Skeletal muscle cell (primary cell): ENCODE results near the gene MERTK.
A peak's percentile ranks its signal among the peaks of the same experiment; 100 is the strongest.
"Not testable (repeated sequence)": the region's sequence is repeated elsewhere in the genome, so short reads cannot be mapped to it uniquely, and the experiment has no call there.

Experiments
- DNase-seq: peaks from one replicate; pipeline ENCODE4 v3.0.0-alpha.2; 2010; ENCODE audit warnings: low read depth
- H3K4me3 ChIP-seq: 2 replicates; pipeline ENCODE4 v1.5.1; 2011; ENCODE audit warnings: low read depth, mild to moderate bottlenecking, control low read depth, low read length, moderate library complexity

MERTK gene

GRCh38 chr2:112026509-112026908 is 128.1 kb downstream of the MERTK start:
- no peak for DNase-seq
- H3K4me3 ChIP-seq = no peak overlapping the region

DNA sequence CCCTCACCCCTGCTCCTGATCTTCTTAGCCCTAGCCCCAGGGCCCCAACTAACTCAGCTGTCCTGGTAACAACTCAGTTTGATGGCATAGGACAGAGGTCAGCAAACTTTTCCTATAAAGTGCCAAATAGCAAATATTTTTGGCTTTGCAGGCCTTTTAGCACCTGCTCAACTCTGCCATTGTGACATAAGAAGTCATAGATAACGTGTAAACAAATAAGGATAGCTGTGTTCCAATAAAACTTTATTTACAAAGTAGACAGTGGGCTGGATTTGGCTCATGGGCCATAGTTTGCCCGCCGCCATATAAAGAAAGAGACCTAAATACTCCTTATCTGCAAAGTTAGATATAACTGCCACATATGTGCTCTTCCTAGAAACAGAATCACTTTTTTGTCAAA is 129.4 kb downstream of the MERTK start:
- DNase-seq = no peak
- no peak overlapping the region for H3K4me3 ChIP-seq

DNA sequence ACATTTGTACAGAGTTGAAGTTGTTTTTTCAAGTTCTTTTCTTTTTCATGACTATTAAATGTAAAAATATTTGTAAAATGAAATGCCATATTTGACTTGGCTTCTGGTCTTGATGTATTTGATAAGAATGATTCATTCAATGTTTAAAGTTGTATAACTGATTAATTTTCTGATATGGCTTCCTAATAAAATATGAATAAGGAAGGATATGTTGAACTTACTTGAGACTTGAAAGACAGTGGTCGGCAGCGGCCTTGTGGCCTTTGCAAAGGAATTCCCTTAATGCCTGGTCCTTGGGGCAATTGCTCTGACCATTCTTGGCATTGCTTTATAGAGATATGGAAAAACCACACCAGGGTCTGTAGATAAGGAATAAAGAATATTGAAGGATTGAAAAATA is 130.8 kb downstream of the MERTK start:
- no peak overlapping the region for H3K4me3 ChIP-seq
- DNase-seq = no peak

- no peak for DNase-seq
- no peak overlapping the region for H3K4me3 ChIP-seq
Measured at GRCh38 chr2:112031473-112032223, 133.2 kb downstream of the MERTK start.

GRCh38 chr2:112032224-112032586 is 133.8 kb downstream of the MERTK start:
- H3K4me3 ChIP-seq = no peak overlapping the region
- DNase-seq = no peak

- peak; percentile 41 for DNase-seq
Measured at GRCh38 chr2:112032689-112033465, 134.5 kb downstream of the MERTK start.

DNA sequence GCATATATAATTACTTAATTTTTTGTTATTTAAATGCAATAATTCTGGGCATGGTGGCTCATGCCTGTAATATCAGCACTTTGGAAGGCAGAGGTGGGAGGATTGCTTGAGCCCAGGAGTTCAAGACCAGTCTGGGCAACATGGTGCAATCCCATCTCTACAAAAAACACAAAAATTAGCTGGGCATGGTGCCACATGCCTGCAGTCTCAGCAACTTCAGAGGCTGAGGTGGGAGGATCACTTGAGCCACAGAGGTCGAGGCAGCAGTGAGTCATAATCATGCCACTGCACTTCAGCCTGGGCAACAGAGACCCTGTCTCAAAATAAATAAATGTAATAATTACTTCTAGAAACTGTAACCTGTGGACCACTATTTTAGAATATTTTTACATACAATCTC is 135.2 kb downstream of the MERTK start:
- no peak overlapping the region for H3K4me3 ChIP-seq
- no peak for DNase-seq

More at GRCh38 chr2:112032689-112033465, 134.5 kb downstream of the MERTK start:
- no peak overlapping the region for H3K4me3 ChIP-seq

DNA sequence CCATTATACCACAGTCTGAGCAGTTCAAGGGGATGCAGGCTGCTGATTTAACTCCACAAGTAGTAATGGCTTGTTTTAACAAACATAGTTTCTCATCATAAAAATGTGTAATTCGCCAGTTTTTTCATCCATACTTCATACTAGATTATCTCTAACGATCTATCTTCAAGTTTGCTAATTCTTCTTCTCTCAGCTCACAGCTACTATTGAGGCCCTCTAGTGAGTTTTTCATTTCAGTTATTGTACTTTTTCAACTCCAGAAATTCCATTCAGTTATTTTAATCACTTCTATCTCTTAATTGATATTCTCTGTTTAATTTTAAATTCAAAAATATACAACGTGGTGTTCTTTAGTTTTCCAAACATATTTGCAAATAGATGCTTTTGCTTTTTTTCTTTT is 136.5 kb downstream of the MERTK start:
- H3K4me3 ChIP-seq = no peak overlapping the region

DNA sequence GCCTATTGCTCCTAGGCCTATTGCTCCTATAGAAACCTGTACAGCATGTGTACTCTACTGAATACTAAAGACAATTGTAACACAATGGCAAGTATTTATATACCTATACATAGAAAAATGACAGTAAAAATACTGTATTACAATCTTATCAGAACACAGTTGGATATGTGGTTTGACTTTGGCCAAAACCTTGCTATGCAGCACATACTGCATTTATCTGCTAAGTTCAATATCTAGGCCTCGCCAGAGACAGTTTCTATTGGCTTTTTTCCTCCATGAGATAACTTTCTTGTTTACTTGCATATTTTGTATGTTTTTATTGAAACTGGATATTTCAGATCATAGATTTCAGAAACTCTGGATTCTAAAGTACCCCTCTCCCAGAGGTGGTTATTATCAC is 137.4 kb downstream of the MERTK start:
- DNase-seq = no peak
- no peak overlapping the region for H3K4me3 ChIP-seq

More for the DNA sequence above, 136.5 kb downstream of the MERTK start:
- no peak for DNase-seq

DNA sequence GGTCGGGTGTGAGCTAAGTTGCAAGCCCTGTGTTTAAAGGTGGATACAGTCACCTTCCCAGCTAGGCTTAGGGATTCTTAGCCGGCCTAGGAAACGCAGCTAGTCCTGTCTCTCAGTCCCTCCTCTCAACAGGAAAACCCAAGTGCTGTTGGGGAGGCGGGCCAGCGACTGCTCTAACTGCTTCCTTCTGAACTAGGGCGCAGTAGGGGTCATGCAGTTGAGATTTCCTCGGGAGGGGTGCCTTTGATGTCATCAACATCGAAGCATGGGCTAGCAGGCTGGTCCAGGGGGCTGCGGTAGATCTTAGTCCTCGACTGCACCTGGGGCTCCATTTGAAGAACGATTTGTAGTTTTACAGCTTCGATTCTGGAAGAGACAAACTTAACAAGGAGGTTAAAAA is 141.1 kb downstream of the MERTK start:
- not testable (repeated sequence) for H3K4me3 ChIP-seq, DNase-seq

DNA sequence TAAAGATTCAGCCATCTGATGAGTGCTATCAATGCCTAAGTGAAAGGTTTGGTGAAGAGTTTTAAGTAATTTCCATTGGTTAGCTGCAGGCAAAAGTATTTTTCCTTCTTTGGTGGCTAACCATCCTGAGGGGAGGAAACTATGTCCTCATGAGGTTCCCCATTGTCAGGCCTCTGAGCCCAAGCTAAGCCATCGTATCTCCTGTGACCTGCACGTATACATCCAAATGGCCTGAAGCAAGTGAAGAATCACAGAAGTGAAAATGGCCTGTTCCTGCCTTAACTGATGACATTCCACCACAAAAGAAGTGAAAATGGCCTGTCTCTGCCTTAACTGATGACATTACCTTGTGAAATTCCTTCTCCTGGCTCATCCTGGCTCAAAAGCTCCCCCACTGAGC is 141.7 kb downstream of the MERTK start:
- H3K4me3 ChIP-seq = not testable (repeated sequence)

DNA sequence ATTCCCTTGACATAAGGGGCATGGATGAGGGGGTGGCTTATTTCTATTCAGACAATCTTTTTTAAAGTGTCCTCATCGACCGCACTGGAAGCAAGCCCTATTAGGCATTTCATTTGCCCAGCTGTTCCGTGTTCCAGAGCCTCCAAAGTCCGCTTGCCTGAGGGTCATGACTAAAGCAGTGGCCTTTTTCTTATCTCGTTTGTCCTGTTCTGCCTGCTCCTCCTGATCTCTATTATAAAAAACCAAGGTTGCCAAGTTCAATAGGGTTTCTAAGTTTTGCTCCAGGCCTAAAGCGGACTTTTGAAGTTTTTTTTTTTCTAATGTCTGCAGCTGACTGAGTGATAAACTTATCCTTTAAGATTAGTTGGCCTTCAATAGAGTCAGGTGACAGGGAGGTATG is 143.1 kb downstream of the MERTK start:
- DNase-seq, H3K4me3 ChIP-seq: not testable (repeated sequence)

More for the DNA sequence above, 141.7 kb downstream of the MERTK start:
- not testable (repeated sequence) for DNase-seq

DNA sequence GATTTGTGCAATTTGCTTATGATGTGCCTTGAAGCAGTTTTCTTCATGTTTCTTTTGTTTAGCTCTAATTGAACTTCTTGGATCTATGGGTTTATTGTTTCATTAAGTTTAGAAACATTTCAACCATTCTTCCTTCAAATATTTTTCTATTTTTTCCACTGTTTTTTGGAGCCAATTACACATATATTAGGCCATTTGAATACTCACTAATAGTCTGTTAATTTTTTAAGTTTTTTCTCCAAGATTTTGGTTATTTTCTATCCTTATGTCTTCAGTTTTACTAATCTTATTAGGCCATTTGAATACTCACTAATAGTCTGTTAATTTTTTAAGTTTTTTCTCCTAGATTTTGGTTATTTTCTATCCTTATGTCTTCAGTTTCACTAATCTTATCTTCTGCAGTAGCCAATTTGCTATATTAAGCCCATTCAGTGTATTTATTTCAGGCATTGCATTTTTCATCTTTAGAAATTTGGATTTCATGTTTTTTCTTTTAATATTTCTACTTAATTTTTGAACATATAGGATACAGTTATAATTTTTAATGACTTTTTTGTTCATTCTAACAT is 147.1 kb downstream of the MERTK start:
- DNase-seq = no peak

DNA sequence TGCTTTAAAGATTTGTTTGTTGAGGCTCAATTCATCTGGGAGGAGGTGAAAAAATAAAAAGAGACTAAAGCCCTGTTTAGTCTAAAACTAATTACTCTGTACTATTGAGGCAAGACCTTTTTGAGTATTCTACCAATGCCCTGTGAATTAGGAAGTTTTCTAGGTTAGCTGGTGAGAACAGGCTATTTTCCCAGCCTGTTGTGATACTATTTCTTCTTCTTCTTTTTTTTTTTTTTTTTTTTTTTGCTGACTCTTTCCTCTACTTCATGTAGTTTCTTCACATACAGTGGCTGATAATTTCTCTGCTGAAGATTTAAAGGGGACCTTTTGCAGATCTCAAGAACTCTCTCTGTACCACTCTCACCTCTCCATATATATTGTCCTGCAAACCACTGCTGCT is 147.8 kb downstream of the MERTK start:
- no peak overlapping the region for H3K4me3 ChIP-seq
- DNase-seq = no peak

More for the DNA sequence above, 147.1 kb downstream of the MERTK start:
- no peak overlapping the region for H3K4me3 ChIP-seq

DNA sequence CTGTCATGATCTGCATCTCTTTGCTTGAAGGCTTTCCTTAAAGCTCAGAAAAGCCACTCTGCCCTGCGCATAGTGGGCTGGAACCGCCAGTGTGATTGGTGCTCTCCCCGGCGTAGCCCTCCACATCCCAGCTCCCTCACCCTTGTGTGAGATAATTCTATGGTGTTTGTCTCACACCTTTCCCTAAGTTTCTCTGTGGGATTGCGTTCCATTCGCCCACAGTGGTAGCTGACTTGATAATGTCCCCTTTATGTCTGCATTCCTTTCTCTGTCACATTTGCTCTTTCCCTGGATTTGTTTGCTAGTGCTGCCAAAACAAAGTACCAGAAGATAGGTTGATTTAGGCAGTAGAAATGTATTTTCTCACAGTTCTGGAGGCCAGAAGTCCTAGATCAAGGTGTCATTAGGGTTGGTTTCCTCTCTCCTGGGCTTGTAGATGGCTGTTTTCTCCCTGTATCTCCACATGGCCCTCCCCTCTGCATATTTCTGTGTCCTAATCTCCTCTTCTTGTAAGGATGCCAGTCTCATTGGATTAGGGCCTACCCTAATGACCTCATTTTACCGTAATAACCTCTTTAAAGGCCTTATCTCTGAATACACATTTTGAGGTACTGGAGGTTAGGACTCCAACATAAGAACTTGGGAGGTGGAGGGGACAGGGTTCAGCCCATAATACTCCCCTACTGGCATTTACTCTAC is 149.3 kb downstream of the MERTK start:
- DNase-seq = no peak
- H3K4me3 ChIP-seq = no peak overlapping the region

DNA sequence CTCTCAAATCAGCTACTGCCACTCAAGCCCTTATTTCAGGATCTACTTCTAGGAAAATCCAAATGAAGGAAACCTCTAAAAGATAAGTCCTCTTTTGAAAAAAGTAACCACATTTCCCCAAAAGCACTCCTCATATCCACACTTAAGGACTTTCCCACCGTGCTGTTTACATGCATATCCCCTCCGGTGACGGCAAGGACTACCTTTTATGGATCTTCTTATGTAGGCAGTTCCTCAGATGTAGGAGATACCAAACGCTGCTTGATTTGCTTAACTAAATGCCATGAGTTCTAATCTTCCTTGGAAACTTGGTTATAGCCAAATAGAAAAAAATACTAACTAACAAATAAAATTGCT is 149.8 kb downstream of the MERTK start:
- no peak for DNase-seq
- H3K4me3 ChIP-seq = no peak overlapping the region

GRCh38 chr2:112048887-112049286 is 150.5 kb downstream of the MERTK start:
- no peak overlapping the region for H3K4me3 ChIP-seq
- no peak for DNase-seq

- no peak overlapping the region for H3K4me3 ChIP-seq
- no peak for DNase-seq
Measured at GRCh38 chr2:112050316-112050715, 151.9 kb downstream of the MERTK start.

DNA sequence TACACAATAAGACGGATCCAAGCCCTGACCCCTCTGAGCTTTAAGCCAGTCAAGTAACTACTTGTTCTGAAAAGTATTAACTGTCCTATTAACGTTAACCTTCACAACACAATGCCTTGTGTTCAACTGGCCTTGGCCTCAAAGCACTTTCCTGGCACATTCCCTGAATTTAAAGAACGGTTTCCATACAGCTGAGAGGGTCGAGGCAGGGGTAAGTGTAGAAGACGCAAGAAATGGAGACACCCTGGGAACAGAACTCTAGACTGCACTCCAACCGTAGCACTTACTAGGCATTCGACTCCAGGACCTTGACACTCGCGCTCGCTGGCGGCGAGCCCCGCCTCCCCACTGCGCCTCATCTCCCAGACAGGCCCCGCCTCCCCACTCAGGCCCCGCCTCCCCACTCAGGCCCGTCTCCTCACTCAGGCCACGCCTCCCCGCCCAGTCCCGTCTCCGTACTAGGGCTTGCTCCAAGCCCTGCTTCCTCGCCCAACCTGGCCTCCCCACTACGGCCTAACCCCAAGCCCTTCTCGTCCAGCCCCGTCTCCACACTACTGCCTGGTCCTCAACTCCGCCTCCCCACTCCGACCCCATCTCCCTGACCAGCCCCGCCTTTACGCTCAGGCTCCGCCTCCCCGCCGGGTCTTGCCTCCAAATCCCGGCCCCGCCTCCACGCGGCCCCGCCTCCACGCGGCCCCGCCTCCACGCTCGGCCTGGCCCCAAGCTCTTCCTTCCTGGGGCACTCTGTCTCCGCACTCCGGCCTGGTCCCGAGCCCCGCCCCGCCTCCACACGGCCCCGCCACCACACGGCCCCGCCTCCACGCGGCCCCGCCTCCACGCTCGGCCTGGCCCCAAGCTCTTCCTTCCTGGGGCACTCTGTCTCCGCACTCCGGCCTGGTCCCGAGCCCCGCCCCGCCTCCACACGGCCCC is 155.8 kb downstream of the MERTK start:
- peak overlapping the region; percentile 61 for H3K4me3 ChIP-seq
- DNase-seq = peak; percentile 82
